Psoas muscle (tissue), 8 donors: Measurements from ENCODE around the gene NT5C3B. TPM values are rescaled to one million over a fixed set of nuclear protein-coding genes. Genes with fewer than 3 reads are reported as not detected.
"Not testable (repeated sequence)": the region's sequence is repeated elsewhere in the genome, so short reads cannot be mapped to it uniquely, and the experiment has no call there.

Experiments used
- ATAC-seq, 4 donors: fragments of 200-7000 bp; cut with Tn5 transposase; one replicate each; pipeline ENCODE4 v1.9.1; 2020; ENCODE audit warnings: moderate library complexity in 3 of 4, mild to moderate bottlenecking in 2 of 4
- DNase-seq, 2 donors: peaks; one replicate each; pipeline ENCODE4 v3.0.0-alpha.2; 2020
- H3K27ac ChIP-seq: fragments of 200-600 bp; one replicate; pipeline ENCODE4 v1.8.0; 2022
- H3K27me3 ChIP-seq, 3 donors: fragments of 200-600 bp in 1 of 3; one replicate each; pipeline versions ENCODE4 v1.6.1 to v1.8.0; 2013 to 2022; ENCODE audit warnings: low read length in 2 of 3, mild to moderate bottlenecking in 2 of 3, moderate library complexity in 1 of 3; ENCODE audit not compliant: insufficient read depth in 3 of 3
- H3K36me3 ChIP-seq, 2 donors: fragments of 200-600 bp in 1 of 2; one replicate each; pipeline versions ENCODE4 v1.6.1 to v1.8.0; 2013 to 2022; ENCODE audit warnings: low read depth in 1 of 2, mild to moderate bottlenecking in 1 of 2, moderate library complexity in 1 of 2; ENCODE audit not compliant: insufficient read depth in 1 of 2
- H3K4me1 ChIP-seq: fragments of 200-600 bp; one replicate; pipeline ENCODE4 v1.8.0; 2022
- H3K4me3 ChIP-seq: fragments of 200-600 bp; one replicate; pipeline ENCODE4 v1.8.0; 2022; ENCODE audit warnings: mild to moderate bottlenecking
- H3K9me3 ChIP-seq: fragments of 200-600 bp; one replicate; pipeline ENCODE4 v1.8.0; 2022
- CTCF ChIP-seq: fragments of 200-600 bp; IDR thresholded peaks from one replicate; pipeline ENCODE4 v1.8.0; 2022; ENCODE audit warnings: antibody characterized with exemption
- WGBS, 3 donors: extraction: QIAGEN DNeasy Blood & Tissue Kit; methylation state at CpG; one replicate each; pipeline versions ENCODE4 v1.1.6 to v1.1.7; 2013; 5-methylcytosine and 5-hydroxymethylcytosine counted together
- intact Hi-C, 2 donors: fragments of 100-400 bp; cut with DNase I; formaldehyde crosslinking; loops; one replicate each; pipeline versions ENCODE4 v1.11.0 to v1.14.2; 2022
- long read RNA-seq, 2 donors: library from polyadenylated mRNA; unstranded; transcript quantifications; one replicate each; pipeline ENCODE4 v2.0.0, GENCODE V29; 2021
- polyA plus RNA-seq, 3 donors: library from polyadenylated mRNA; stranded (reverse); fragments of 200-250 nt; gene quantifications; one replicate each; pipeline ENCODE4 v1.2.3, GENCODE V29; 2013
- total RNA-seq, 4 donors: library from RNA; stranded (reverse); fragmentation: NEBNext Ultra II Directional in 2 of 4; extraction: Animal tissue kit (Norgen Biotek cat#: 25700) in 2 of 4; gene quantifications; one replicate each; pipeline versions ENCODE4 v1.2.1 to v1.2.4, GENCODE V29; 2021 to 2023
- donor health status: healthy with polysubstance abuse.
- donor health status: DM: no; HTN: no; CAD: no; lungs with moderate emphysema.
- donor health status: Bipolar disorder and iron deficiency.
- donor health status: healthy.
- donor health status: DM: yes; HTN: yes; CAD: no.
- donor health status: DM: no; HTN: no; CAD: no.
- donor health status: DM: no; HTN: no; CAD: no.
- donor health status: DM: yes; HTN: yes; CAD: no.

NT5C3B gene
- total RNA-seq (10 to 100 TPM; 12.2 to 19.3 (median 17.7) TPM), polyA plus RNA-seq (10 to 100 TPM; 18.3 to 27.5 (median 22.5) TPM)
- long read RNA-seq, donor 1, transcript NT5C3B-216 (8 exons, 1,534 nt): major isoform, 8 of 15 reads
- long read RNA-seq, donor 1, partial matches to known transcripts: 0 of 15 reads
- long read RNA-seq, donor 1, other reads (novel, unspliced or antisense): 4 of 15 reads
- long read RNA-seq, donor 2, transcript NT5C3B-216 (8 exons, 1,534 nt): major isoform, 9 of 20 reads
- long read RNA-seq, donor 2, transcript NT5C3B-203 (9 exons, 975 nt): minor isoform, 6 of 20 reads
- long read RNA-seq, donor 2, partial matches to known transcripts: 0 of 20 reads
- long read RNA-seq, donor 2, other reads (novel, unspliced or antisense): 4 of 20 reads

GRCh38 chr17:41835800-41836549 lies at the start of gene NT5C3B:
Gene NT5C3B (minus strand): TSS chr17:41836232. CDS start chr17:41836193, 39 bp downstream.
- Histone ChIP-seq H3K9me3 (no peaks in the 10 kb centered on the region), H3K4me1 (peaks cover 13% of the 10 kb centered on the region), H3K27ac (peak within 1 kb of the TSS; percentile 55), H3K36me3 (peaks cover 4 to 31% of the 10 kb centered on the region in 2 donors), H3K4me3 (peak within 1 kb of the TSS; percentile 97), H3K27me3 (no peaks in the 10 kb centered on the region)
- WGBS, 3 donors: 1 to 2% (median 1%) methylated on average over 45 to 72 of the region's 72 CpGs
- ATAC-seq (peak; percentile 86 to 95 (median 91)), DNase-seq (peak; percentile 70 to 82)
- intact Hi-C loops: no loop called here
- no peak for TF ChIP-seq CTCF

GRCh38 chr17:41885733-41886132 lies 49.7 kb upstream of the NT5C3B start:
- ATAC-seq (no peak), DNase-seq (no peak)
- 77 to 88% (median 86%) methylated on average over 6 of the region's 6 CpGs for WGBS, 3 donors
- Histone ChIP-seq H3K9me3 (no peaks in the 10 kb centered on the region), H3K4me3 (no peak overlapping the region), H3K4me1 (no peaks in the 10 kb centered on the region), H3K36me3 (peaks cover 7 to 92% of the 10 kb centered on the region in 2 donors), H3K27me3 (no peaks in the 10 kb centered on the region), H3K27ac (no peak overlapping the region)
- intact Hi-C loops: loop anchor here in 1 of 2 donors (10.0 kb wide), 1 partner anchor 151 kb away; the partner anchor contains the start of gene HAP1
- TF ChIP-seq CTCF: peak; percentile 16

GRCh38 chr17:41882756-41883155 lies 46.7 kb upstream of the NT5C3B start:
- no peak overlapping the region for H3K27ac ChIP-seq
- intact Hi-C loops: loop anchor here in 1 of 2 donors (10.0 kb wide), 1 partner anchor 148 kb away; the partner anchor contains the start of gene HAP1

GRCh38 chr17:41880130-41880529 lies 44.1 kb upstream of the NT5C3B start:
- Histone ChIP-seq H3K27ac (no peak overlapping the region), H3K27me3 (no peaks in the 10 kb centered on the region), H3K36me3 (peaks cover 2 to 78% of the 10 kb centered on the region in 2 donors), H3K9me3 (no peaks in the 10 kb centered on the region), H3K4me3 (no peak overlapping the region), H3K4me1 (no peaks in the 10 kb centered on the region)
- 89 to 93% (median 91%) methylated on average over 4 of the region's 4 CpGs for WGBS, 3 donors
- DNase-seq (no peak), ATAC-seq (no peak)
- TF ChIP-seq CTCF: no peak
- intact Hi-C loops: loop anchor here in 1 of 2 donors (10.0 kb wide), 1 partner anchor 145 kb away; the partner anchor contains the start of gene HAP1

More at GRCh38 chr17:41882756-41883155, 46.7 kb upstream of the NT5C3B start:
- WGBS, 3 donors: 87 to 91% (median 89%) methylated on average over 6 of the region's 6 CpGs
- H3K27me3 ChIP-seq: no peaks in the 10 kb centered on the region
- H3K4me3 ChIP-seq: no peak overlapping the region
- TF ChIP-seq CTCF: no peak
- peaks cover 7 to 91% of the 10 kb centered on the region in 2 donors for H3K36me3 ChIP-seq
- DNase-seq (no peak), ATAC-seq (no peak)
- H3K4me1 ChIP-seq: no peaks in the 10 kb centered on the region
- H3K9me3 ChIP-seq: no peaks in the 10 kb centered on the region

- H3K27ac ChIP-seq, H3K27me3 ChIP-seq, DNase-seq, ATAC-seq, H3K4me1 ChIP-seq, H3K9me3 ChIP-seq, intact Hi-C loops, H3K4me3 ChIP-seq: not testable (repeated sequence)
- H3K36me3 ChIP-seq: peaks cover 6 to 77% of the 10 kb centered on the region in 2 donors
- WGBS, 3 donors: 94 to 98% (median 98%) methylated on average over 8 to 9 of the region's 9 CpGs
Measured at GRCh38 chr17:41874293-41874670, 38.2 kb upstream of the NT5C3B start.
